ENCODE results near the gene KCNT2.
"Not testable (repeated sequence)": the region's sequence is repeated elsewhere in the genome, so short reads cannot be mapped to it uniquely, and the experiment has no call there.

KCNT2 gene

DNA sequence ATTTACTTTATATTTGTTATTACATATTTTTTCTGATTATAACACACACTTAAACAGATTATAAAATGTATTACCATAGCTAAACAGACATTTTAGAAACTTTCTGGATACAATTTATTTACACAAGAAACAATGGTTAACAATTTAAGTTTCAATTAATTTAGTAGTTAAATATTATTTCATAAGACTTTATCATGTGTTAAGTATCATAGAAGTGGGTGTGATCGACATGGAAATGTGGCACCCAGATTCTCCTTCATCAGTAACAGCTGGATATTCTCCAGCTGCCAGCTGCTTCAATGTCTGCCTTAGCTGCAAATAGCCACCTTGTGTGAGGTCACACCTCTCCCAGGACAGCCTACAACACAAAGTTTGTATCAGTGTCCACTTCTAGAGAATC, 97.8 kb downstream of the KCNT2 start:
- no peak for DNase-seq

DNA sequence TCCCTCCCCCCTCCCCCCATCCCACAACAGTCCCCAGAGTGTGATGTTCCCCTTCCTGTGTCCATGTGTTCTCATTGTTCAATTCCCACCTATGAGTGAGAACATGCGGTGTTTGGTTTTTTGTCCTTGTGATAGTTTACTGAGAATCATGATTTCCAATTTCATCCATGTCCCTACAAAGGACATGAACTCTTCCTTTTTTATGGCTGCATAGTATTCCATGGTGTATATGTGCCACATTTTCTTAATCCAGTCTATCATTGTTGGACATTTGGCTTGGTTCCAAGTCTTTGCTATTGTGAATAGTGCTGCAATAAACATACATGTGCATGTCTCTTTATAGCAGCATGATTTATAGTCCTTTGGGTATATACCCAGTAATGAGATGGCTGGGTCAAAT, 104.0 kb downstream of the KCNT2 start:
- DNase-seq: not testable (repeated sequence)

DNA sequence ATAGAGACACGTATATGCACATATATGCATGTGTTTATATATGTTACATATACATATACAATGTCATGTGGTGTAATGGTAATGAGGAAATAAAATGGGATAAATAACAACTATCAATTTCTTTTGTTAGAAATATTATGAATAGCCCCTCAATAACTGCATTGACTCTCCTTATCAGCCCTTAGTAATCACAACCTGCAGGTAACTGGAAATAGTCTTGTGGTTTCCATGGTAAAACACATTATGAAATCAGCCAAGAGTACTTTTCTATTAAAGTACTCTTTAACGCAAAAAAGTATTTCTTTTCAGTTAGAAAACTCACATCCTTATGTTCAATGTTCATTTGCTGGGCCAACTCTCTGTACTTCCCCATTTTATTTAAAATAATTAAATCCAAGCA, 105.8 kb downstream of the KCNT2 start:
- no peak for DNase-seq

DNA sequence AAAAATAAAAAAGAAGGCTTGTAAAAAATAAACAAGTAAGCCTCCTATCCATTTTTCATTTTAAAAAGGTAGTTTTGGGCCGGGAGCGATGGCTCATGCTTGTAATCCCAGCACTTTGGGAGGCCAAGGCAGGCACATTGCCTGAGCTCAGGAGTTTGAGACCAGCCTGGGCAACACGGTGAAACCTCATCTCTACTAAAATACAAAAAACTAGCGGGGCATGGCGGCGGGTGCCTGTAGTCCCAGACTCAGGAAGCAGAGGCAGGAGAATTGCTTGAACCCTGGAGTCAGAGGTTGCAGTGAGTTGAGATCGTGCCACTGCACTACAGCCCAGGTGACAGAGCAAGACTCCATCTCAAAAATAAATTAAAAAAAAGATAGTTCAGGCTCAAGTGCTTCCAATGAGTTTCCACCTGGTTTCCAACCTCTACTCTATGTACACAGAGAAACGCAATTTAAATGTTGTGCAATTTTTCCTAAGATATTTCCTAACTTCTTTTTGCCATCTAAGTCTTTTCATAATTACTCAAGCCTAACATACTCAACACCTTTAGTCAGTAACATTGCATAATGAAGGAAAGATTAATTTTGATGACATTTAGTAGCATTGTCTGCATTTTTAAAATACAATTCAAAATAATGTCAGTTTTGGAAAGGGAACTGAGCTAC, 106.3 kb downstream of the KCNT2 start:
- no peak for DNase-seq

DNA sequence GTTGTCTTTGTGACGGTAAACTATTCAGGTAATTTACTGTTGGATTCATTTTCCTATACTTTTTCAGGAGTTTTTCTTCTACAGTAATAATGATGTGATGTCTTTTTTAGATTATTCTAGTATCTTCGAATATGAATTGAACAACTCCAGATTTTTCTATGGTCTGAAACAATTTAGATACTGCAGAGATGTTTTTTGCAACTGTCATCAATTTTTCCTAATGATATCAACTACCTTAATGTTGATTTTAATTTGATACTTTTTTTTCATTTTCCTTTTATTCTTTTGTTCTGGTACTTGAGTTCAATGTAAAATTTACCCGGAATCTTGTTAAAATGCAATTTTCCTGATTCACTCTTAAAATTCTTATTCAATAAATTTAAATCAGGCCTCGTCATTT, 110.4 kb downstream of the KCNT2 start:
- no peak for DNase-seq

DNA sequence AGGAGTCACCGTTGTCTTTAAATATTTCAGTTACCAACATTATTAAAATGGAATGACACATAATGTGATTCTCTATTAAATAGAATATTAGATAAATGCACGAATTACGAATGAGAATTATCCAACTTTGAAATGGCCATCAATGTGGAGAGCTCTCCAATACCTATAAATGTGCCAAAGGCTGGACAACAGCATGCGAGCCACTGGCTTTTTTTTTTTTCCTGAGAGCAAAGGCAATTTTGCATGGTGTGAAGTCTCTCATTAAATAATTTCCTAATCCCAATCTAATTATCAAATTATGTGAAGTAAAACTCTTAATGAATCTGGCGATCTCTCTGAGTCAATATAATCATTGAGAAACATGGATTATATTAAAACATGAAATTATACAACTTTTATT, 113.5 kb downstream of the KCNT2 start:
- DNase-seq: no peak

DNA sequence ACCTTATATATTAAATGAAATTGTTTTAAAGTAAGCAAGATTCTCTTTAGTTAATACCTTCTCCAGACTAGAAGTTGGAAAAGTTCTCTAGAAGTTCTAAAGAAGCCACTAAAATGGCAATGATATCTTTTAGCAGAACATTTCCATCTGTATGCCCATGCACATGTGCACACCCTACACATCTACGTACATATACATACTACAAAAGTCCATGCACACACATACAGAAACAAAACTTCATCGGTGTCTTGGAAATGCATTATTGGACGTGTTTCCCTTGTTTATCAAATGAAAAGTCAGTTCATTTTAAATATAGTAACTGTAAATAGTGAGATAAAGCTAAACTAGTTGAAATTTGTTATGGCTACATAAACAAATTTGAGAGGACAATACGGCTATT, 114.4 kb downstream of the KCNT2 start:
- no peak for DNase-seq

DNA sequence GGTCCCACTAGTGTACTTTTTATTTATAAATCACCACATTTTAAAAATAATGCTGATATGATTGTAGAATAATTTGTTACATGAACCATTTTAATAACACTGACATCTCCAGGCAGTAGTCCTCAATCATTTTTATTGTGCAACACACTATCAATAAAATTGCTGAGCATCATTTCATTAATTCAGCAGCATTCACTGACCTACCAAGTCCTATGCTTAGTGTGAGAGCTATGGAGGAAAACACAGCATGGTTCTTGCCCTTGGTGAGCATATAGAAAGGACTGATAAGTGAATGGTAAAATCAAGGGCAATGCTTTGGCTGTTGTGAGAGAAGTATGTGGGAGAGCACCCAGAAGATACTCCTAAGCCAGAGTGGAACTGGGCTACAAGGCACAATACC, 119.7 kb downstream of the KCNT2 start:
- DNase-seq: no peak

DNA sequence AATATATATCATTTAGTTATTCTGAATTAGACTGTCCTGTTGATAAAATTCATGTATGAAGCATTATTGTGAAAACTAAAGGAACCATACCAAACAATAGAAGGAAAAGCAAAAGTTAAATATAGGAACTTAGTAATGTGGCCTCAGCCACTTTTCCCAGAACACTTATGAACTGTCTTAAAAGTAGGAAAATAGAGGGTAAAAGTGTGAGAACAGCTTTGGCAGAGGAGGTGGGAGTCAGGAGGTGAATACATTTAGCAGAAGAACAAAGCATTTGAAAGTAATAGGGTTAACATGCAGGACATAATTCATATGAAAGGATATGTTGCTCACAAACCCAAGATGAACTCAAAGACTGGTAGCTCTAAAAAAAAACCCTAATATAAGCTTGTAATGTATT, 121.9 kb downstream of the KCNT2 start:
- no peak for DNase-seq

DNA sequence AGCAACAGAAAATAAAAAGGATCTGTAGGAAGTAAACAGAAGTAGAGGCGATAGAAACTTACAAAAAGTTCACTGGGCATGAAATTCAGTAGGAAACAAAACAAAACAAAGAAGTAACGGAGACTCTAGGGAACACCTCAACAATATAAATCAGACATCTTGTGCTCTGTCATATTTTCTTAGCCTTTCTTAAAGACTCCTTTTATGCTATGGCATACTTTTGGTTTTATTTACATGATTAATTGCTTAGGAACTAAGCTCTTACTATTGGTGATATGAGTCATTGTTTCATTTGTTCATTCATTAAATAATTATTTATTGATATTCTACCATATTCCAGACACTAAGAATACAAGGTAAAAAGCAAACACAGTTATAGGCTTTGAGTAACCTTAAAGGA, 126.6 kb downstream of the KCNT2 start:
- DNase-seq: no peak

DNA sequence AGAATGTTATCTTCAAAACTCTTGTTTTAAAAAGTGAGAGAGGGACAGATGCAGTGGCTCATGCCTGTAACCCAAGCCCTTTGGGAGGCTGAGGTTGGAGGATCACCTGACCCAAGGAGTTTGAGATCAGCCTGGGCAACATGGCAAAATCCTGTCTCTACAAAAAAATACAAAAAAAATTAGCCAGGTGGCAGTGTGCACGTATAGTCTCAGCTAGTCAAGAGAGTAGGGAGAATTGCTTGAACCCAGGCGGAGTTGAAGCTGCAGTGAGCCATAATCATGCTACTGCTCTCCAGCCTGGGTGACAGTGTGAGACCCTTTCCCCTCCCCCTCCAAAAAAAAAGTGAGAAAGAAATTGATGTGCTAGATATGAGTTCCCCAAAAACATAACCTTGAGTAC, 131.0 kb downstream of the KCNT2 start:
- DNase-seq: no peak

DNA sequence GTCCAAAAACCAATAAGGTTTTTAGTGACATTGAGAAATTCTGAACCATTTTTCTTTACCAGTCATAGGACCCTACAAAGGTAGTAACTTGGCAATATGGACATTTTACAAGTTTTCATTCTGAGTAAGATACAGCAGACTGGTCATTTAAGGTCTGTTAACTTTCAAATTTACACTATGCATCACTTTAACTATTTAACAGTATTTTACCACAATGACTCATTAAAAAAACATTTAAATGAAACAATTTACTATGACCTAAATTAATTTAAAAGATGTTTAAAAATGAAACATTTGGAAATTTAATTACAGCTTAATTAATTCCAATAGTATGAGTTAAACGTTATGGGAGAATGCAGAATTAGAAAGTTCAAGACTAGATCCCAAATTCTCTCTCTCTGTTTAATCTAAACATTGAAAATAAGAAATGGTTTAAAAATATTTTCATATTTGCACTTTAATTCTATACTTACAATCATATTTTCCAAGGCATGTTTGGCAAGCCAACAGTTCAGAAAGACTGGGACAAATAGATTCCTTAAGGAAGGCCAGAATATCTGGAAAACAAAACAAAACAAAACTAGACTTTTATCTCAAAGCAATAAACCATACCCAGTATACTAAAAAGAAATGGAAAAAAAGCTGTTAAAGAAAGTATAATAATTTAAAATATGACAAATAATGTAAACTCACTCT, 140.9 kb downstream of the KCNT2 start:
- peak; percentile 16 for DNase-seq

DNA sequence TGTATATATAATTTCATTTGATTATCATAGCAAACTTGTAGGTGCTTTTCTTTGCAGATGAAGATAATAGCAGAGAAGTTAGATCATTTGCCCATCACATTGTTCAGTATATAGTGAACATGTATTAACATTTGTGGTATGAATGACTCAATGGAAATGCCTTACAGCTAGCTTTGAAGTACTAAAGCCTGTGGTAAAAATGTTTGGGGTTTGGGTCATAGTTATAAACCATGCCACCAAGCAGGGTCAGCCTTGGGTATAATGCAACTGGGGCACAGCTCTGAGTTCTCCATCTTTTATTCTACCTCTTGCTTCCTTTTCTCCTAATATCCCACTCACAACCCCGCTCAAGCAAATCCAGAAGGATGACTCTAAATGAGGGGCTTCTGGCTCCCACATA, 141.6 kb downstream of the KCNT2 start:
- DNase-seq: peak; percentile 75

DNA sequence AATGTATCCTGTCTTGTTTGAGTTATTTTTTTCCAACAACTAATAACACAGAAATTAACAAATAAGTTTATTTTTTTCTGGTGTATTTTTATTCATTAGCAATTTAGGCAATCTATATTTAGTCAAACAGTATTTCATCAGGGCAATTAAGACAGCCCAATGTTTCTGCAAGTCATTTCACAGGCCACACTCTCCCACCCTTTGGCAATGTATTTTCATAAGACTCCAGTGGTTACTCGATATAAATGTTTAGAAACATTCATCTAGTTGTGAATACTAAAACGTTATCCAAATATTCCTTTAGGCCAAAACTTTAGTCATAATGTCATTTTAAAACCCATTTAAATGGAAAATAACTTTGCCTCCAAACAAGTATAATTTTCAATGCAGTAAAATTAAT, 142.1 kb downstream of the KCNT2 start:
- no peak for DNase-seq

DNA sequence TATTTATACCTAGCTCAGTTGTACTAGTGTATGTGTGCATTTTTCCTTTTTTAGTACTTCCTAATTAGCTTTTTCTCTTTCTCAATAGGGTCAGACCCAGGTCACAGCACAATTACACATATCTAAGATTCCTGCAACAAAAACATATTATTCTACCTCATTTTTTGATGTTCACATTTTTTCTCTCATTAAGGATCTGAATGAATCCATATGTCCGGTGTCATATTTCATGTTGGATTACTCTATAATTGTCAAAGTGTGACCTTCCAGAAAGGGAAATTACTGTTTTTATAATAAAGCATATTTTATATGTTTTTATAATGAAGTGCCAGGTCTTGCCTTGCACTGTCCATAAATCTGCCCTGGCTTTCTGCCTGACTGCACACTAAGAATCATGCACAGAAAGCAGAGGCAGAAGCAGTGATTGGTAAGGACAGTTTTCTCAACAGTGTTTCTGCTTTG, 143.7 kb downstream of the KCNT2 start:
- peak; percentile 76 for DNase-seq

DNA sequence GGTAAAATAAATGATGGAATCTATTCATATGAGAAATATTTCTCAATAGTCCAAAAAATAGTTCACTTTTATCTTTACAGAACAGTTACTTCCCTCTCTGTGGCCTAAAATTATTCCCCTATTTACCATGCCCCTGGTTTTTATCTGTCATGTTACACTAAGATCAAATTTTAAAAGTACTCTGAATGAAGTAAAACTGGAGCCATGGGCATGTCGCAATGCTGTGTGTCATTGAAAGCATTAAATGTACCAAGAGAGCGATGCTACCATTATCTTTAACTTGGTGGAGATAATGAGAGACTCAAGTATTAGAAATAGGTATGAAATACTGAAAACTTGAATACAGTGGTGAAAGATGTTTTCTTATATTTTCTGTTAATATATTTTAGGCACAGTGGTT, 146.2 kb downstream of the KCNT2 start:
- DNase-seq: no peak

DNA sequence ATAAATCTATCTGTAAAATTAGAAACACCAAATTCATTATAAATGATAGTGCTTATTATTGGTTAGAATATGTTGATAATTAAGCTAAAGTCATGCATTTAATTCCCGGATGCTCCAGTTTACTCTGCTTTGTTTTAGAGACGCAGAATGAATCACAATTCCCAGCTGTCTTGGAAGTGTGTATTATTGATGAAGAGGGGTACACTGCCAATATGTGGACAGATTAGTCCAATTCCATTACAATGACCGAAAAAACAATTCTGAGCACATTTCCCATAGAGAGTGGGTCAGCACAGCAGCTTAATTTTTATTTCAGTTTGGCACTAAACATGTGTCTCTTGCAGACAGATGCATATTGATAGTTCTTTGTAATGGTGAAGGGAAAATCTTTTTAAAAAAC, 146.7 kb downstream of the KCNT2 start:
- DNase-seq: no peak

DNA sequence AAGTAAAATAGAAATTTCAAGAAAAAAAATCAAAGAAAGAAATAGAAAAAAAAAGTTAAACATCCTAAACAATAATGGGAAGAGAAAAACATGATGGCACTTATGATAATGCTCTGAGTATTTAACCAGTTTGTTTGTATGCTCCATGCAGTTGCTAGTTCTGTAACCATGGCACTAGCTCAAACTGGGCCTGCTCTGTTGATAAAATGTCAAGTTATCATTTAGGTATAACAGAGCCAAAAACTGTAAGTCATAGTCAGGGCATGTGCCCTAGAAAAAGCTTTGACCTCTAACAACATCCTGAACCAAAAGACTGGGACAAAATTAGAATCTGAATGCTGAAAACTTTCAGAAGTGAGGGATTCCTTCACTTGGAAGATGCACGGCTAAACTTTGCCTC, 148.9 kb downstream of the KCNT2 start:
- no peak for DNase-seq

DNA sequence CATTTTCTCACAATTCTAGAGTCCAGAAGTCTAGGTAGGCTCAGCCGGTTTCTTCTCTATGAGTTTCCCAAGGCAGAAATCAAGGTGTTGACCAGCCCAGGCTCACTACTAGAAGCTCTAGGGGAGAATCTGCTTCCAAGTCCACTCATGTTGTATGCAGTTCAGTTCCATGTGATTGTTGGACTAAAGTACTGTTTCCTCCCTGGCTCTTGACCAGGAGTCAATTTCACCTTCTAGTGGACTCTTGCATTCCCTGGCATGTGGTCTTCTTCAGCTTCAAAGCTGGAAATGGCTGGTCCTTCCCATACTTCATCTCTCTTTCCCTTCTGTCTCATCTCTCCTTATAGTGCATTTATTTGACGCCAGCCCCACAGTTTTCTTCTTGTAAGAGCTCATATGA, 153.4 kb downstream of the KCNT2 start:
- DNase-seq: no peak

DNA sequence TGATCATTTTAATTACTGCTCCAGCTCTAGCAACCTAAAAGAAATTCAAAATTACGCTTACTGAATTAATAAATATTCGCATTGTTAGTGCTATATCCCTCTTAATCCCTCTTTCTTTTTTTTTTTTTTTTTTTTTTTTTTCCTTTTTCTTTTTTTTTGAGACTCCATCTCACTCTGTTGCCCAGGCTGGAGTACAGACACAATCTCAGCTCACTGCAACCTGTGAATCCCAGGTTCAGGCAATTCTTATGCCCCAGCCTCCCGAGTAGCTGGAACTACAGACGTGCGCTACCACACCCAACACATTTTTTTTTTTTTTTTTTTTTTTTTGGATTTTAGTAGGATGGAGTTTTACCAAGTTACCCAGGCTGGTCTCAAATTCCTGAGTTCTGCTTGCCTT, 157.1 kb downstream of the KCNT2 start:
- DNase-seq: no peak

DNA sequence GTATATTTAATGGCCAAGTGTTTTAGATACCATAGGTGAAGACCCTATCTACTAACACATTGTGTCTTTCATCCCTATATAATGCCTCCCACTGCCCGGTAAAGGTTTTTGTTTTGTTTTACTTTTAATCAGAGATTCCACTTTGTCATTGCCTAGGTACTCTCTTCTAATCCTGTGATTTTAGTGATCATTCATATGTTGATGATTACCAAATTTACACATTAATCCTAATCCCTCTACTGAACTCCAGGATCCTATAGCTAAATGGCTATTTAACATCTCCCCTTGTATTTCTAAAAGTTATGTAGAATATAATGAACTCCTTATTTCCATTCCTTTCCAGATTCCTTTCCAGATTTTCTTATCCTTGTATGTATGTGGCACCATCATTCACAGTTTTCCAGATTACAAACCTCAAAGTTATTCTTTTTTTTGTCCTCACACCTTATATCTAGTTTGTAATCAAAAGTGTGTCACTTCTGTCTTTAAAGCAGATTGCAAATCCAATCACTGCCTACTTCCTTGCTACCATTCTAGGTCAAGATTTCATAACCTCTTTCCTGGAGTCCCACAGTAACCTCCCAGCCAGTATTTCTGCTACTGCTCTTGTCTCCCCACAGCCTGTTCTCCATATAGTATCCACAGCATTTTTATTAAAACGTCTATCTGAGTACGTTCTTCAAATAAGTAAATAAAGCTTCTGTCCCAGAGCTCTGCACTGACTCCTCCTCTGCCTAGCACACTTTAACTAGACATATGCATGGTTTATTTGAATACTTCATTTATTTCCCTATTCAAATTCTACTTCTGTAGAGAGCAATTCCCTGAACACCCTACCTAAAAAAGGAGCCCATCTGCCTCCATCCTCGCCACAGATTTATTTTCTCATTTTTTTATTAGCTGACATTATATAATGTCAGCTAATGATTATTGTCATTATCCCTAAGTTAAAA, 157.8 kb downstream of the KCNT2 start:
- DNase-seq: no peak

DNA sequence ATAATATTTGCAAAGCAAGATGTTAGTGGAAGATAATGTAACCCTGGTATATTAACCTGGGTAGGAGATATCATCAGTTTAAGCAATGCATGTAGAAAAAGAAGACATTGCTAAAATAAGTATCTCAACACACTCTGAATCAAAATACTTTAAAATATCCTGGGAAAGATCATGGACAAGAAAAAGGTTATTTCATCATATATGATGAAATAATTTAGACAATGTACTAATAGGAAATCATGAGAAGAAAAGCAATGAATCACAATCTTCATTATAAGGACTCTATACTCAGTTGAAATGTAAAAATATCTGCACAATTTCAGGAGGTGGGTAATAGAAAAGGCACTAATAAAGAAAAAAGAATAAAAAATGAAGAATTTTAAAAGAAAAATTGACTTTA, 158.8 kb downstream of the KCNT2 start:
- DNase-seq: no peak

DNA sequence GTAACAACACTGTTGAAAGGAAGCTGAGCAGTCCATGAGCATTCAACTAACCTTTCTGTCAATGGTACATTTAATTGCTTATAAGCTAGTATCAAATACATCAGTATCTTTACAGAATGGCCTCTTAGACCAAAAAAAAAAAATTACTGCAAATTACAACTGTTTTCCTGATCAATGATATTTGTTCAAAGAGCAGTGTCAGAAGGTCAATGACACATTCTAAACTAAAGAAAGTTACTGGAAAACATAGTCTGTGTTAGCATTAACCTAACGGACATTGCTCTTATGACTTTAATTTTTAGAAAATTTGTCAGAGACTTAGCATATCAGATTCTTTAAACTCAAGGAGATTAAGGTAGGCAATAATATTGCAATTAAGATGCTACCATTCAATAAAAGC, 162.5 kb downstream of the KCNT2 start:
- no peak for DNase-seq

DNA sequence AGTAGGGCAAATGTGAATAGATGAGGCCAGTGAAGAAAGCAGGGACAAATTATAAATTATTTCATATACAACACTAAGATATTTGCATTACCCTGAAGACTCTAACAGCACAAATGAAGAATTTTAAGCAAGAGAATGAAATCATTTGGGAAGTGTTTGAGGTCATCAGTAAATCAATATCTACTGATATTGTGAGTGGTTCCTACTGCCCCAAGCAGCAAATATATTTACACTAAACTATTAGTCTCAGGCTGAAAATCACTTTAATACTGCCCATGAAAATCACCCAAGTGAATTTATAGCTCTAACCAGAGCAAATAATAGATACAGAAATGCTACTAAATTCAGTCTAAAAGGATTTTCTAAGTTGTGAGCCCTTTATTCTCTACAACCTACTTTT, 163.6 kb downstream of the KCNT2 start:
- DNase-seq: no peak

Data from fibroblast of skin of scalp (primary cell).